OCI-LY7 (cell line): ENCODE measurements around the gene RPS3. TPM values are rescaled to one million over a fixed set of nuclear protein-coding genes. Genes with fewer than 3 reads are reported as not detected.
A peak's percentile ranks its signal among the peaks of the same experiment; 100 is the strongest.

Experiments used
- BruUV-seq: library from RNA; stranded (reverse); fragments of 400-500 nt; replicated peaks from 2 replicates; lab custom pipeline; 2021; lab: Mats Ljungman, UMichigan
- CTCF ChIA-PET: fragments of 300-600 bp; sonication (Branson Sonifier 250); formaldehyde crosslinking; loops from one replicate; lab custom pipeline; 2022; ENCODE audit warnings: antibody characterized with exemption; ENCODE audit not compliant: unreplicated experiment; lab: Charles Lee
- POLR2A ChIA-PET: fragments of 300-600 bp; sonication (Branson Sonifier 250); formaldehyde crosslinking; loops from one replicate; lab custom pipeline; 2022; ENCODE audit warnings: antibody characterized with exemption; lab: Charles Lee
- DNase-seq: peaks from one replicate; pipeline ENCODE4 v3.0.0-alpha.2; 2015; ENCODE audit warnings: low spot score
- H2AFZ ChIP-seq: fragments of 200-600 bp; sonication (generic), shearing (Covaris generic); 2 replicates; pipeline ENCODE4 v1.6.1; 2014; ENCODE audit warnings: mild to moderate bottlenecking, antibody characterized with exemption, low read length, moderate library complexity
- H3K27ac ChIP-seq: fragments of 200-600 bp; sonication (generic); 2 replicates; pipeline ENCODE4 v1.5.1; 2014; ENCODE audit warnings: mixed run types, low read depth, mild to moderate bottlenecking, moderate library complexity, low read length, inconsistent platforms; ENCODE audit not compliant: poor library complexity, severe bottlenecking
- H3K36me3 ChIP-seq: fragments of 200-600 bp; sonication (generic); 2 replicates; pipeline ENCODE4 v1.6.1; 2014; ENCODE audit warnings: mild to moderate bottlenecking, antibody characterized with exemption, low read length, moderate library complexity, mixed read lengths; ENCODE audit not compliant: insufficient read depth
- H3K4me1 ChIP-seq: fragments of 200-600 bp; sonication (generic); 2 replicates; pipeline ENCODE4 v1.5.1; 2014; ENCODE audit warnings: mild to moderate bottlenecking, low read length; ENCODE audit not compliant: insufficient read depth, poor library complexity, severe bottlenecking
- H3K4me2 ChIP-seq: fragments of 200-600 bp; sonication (generic); 2 replicates; pipeline ENCODE4 v1.6.1; 2014; ENCODE audit warnings: mild to moderate bottlenecking, low read length
- H3K4me3 ChIP-seq: fragments of 200-600 bp; sonication (generic); 2 replicates; pipeline ENCODE4 v1.5.1; 2014; ENCODE audit warnings: mild to moderate bottlenecking, low read depth, low read length; ENCODE audit not compliant: poor library complexity, severe bottlenecking
- H3K79me2 ChIP-seq: fragments of 200-600 bp; sonication (generic); 2 replicates; pipeline ENCODE4 v1.6.1; 2016; ENCODE audit warnings: low read depth, mild to moderate bottlenecking, low read length, moderate library complexity, mixed read lengths; ENCODE audit not compliant: insufficient read depth
- H3K9me2 ChIP-seq: fragments of 200-600 bp; sonication (generic); 2 replicates; pipeline ENCODE4 v1.6.1; 2016; ENCODE audit warnings: mild to moderate bottlenecking, low read length, mixed read lengths; ENCODE audit not compliant: insufficient read depth
- H3K9me3 ChIP-seq: fragments of 200-600 bp; sonication (generic); 2 replicates; pipeline ENCODE4 v1.6.1; 2014; ENCODE audit warnings: mild to moderate bottlenecking, mixed run types, low read length, mixed read lengths
- H4K20me1 ChIP-seq: fragments of 200-600 bp; sonication (generic); 2 replicates; pipeline ENCODE4 v1.6.1; 2014; ENCODE audit warnings: mild to moderate bottlenecking, antibody characterized with exemption, low read length, moderate library complexity, mixed read lengths; ENCODE audit not compliant: insufficient read depth
- CTCF ChIP-seq: fragments of 200-600 bp; sonication (generic); conservative IDR thresholded peaks from 2 replicates; pipeline ENCODE4 v1.5.1; 2014; ENCODE audit warnings: mild to moderate bottlenecking, antibody characterized with exemption, low read length, moderate library complexity, mixed read lengths
- EZH2phosphoT487 ChIP-seq: fragments of 200-600 bp; sonication (generic); IDR thresholded peaks from 2 replicates; pipeline ENCODE4 v1.6.1; 2018; ENCODE audit warnings: low read depth, borderline replicate concordance, mild to moderate bottlenecking, mixed run types, antibody characterized with exemption, low read length, moderate library complexity, mixed read lengths
- intact Hi-C: fragments of 100-400 bp; cut with micrococcal nuclease; formaldehyde crosslinking; loops from one replicate; pipeline ENCODE4 v1.10.0; 2022; ENCODE audit not compliant: unreplicated experiment
- total RNA-seq, 2 experiments: library from RNA; depleted of rRNA in 1 of 2; stranded (reverse); fragments of >200 nt in 1 of 2; shearing (Covaris generic) in 1 of 2; gene quantifications; 2 replicates each; pipeline ENCODE4 v1.2.3, GENCODE V29; 2014 to 2022

The RPS3 gene
- total RNA-seq, 2 experiments from 2014 or later, result 3,268 to 4,392 TPM

- no peaks in the 10 kb centered on the region for H3K79me2 ChIP-seq
- H4K20me1 ChIP-seq, result no peaks in the 10 kb centered on the region
- H3K9me2 ChIP-seq, result no peaks in the 10 kb centered on the region
- H3K4me1 ChIP-seq, result no peaks in the 10 kb centered on the region
- POLR2A ChIA-PET, result no interaction called here
- CTCF ChIA-PET, result no interaction called here
- H3K4me2 ChIP-seq, result no peak overlapping the region
- TF ChIP-seq EZH2phosphoT487, result no peak
- no peak for TF ChIP-seq CTCF
- intact Hi-C loops, result no loop called here
- H2AFZ ChIP-seq, result no peak overlapping the region
- H3K27ac ChIP-seq, result no peak overlapping the region
- no peaks in the 10 kb centered on the region for H3K9me3 ChIP-seq
- DNase-seq, result no peak
- no peaks in the 10 kb centered on the region for H3K36me3 ChIP-seq
- H3K4me3 ChIP-seq, result no peak overlapping the region
- no TSS peak for BruUV-seq
Observed at GRCh38 chr11:75442161-75442885, 43.0 kb downstream of the RPS3 start.

GRCh38 chr11:75443043-75443442 lies 43.7 kb downstream of the RPS3 start:
- H3K27ac ChIP-seq, result no peak overlapping the region
- no peaks in the 10 kb centered on the region for H3K79me2 ChIP-seq
- no peaks in the 10 kb centered on the region for H4K20me1 ChIP-seq
- ChIA-PET POLR2A (no interaction called here), CTCF (no interaction called here)
- H3K9me3 ChIP-seq, result no peaks in the 10 kb centered on the region
- no peaks in the 10 kb centered on the region for H3K9me2 ChIP-seq
- H2AFZ ChIP-seq, result no peak overlapping the region
- H3K36me3 ChIP-seq, result no peaks in the 10 kb centered on the region
- no TSS peak for BruUV-seq
- H3K4me1 ChIP-seq, result no peaks in the 10 kb centered on the region
- H3K4me3 ChIP-seq, result no peak overlapping the region
- intact Hi-C loops, result no loop called here
- DNase-seq, result no peak
- H3K4me2 ChIP-seq, result no peak overlapping the region
- TF ChIP-seq CTCF (no peak), EZH2phosphoT487 (no peak)

DNA sequence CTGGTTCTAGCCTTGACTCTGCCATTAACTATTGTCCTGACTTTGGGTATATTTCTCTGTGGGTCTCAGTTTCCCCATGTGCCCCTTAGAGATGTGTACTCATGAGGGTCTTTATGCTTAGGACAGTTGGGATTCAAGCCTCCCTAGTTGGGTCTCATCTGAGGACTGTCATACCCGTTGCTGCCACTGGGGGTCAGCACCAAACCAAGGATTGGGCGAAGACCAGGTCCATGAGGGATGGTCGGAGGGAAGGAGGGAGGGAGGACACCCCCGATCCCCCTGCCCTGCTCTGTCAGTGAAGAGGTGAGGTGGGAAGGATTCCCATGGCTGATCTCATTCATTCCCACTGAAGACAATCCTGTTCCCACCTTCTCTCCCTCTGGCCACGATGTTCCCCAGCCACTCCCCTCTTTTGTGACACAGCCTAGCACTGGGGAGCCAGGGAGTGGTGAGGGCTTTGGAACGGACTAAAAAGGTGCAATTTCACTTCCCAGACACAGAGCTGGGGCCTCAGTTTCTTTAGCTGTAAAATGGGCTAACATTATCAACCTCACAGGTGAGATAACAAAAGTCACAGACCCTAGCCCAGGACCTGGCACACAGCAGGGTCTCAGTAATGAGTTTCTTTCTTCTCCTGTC lies 46.1 kb downstream of the RPS3 start:
- Histone ChIP-seq H2AFZ (no peak overlapping the region), H3K36me3 (no peaks in the 10 kb centered on the region), H3K4me2 (no peak overlapping the region), H3K4me3 (no peak overlapping the region), H4K20me1 (no peaks in the 10 kb centered on the region), H3K4me1 (no peaks in the 10 kb centered on the region), H3K9me3 (no peaks in the 10 kb centered on the region), H3K79me2 (no peaks in the 10 kb centered on the region), H3K27ac (no peak overlapping the region), H3K9me2 (no peaks in the 10 kb centered on the region)
- no TSS peak for BruUV-seq
- intact Hi-C loops, result loop anchor here (1.0 kb wide), 1 partner anchor 87 kb away; no protein-coding TSS in a partner anchor
- peak; percentile 66 for DNase-seq
- TF ChIP-seq CTCF, result peak; percentile 97
- no peak for TF ChIP-seq EZH2phosphoT487
- ChIA-PET CTCF (interaction anchor here (0.7 to 1.1 kb wide), 2 partner anchors 86 to 92 kb away, joined by 3 read pairs; no protein-coding TSS in a partner anchor), POLR2A (interaction anchor here (1.1 kb wide), 1 partner anchor 11 kb away, joined by 3 read pairs; no protein-coding TSS in a partner anchor)
